Neural progenitor cell (in vitro differentiated cells): ENCODE data around the gene TLR4. TPM values are rescaled to one million over a fixed set of nuclear protein-coding genes. Genes with fewer than 3 reads are reported as not detected.
A peak's percentile ranks its signal among the peaks of the same experiment; 100 is the strongest.

Experiments
- DNase-seq: peaks from one replicate; pipeline ENCODE4 v3.0.0-alpha.2; 2016; ENCODE audit warnings: low spot score
- H2AFZ ChIP-seq: fragments of 200-600 bp; sonication (generic); replicated peaks from 2 replicates; pipeline ENCODE4 v1.6.1; 2016; ENCODE audit warnings: antibody characterized with exemption
- H3F3A ChIP-seq: fragments of 200-600 bp; sonication (generic); 2 replicates; pipeline ENCODE4 v1.6.1; 2016; ENCODE audit warnings: antibody characterized with exemption, low read depth
- H3K27ac ChIP-seq: fragments of 200-600 bp; sonication (generic); 2 replicates; pipeline ENCODE4 v1.5.1; 2016; ENCODE audit warnings: mild to moderate bottlenecking
- H3K27me3 ChIP-seq: fragments of 200-600 bp; sonication (generic); 2 replicates; pipeline ENCODE4 v1.6.1; 2016; ENCODE audit warnings: mild to moderate bottlenecking, moderate library complexity
- H3K36me3 ChIP-seq: fragments of 200-600 bp; sonication (generic); 2 replicates; pipeline ENCODE4 v1.5.1; 2016
- H3K4me1 ChIP-seq: fragments of 200-600 bp; sonication (generic); 2 replicates; pipeline ENCODE4 v1.6.1; 2016; ENCODE audit warnings: mixed run types
- H3K4me2 ChIP-seq: fragments of 200-600 bp; sonication (generic); 2 replicates; pipeline ENCODE4 v1.6.1; 2016
- H3K4me3 ChIP-seq: fragments of 200-600 bp; sonication (generic); 2 replicates; pipeline ENCODE4 v1.5.1; 2016
- H3K79me2 ChIP-seq: fragments of 200-600 bp; sonication (generic); 2 replicates; pipeline ENCODE4 v1.6.1; 2016; ENCODE audit warnings: low read depth
- H3K9ac ChIP-seq: fragments of 200-600 bp; sonication (generic); 2 replicates; pipeline ENCODE4 v1.6.1; 2016
- H3K9me3 ChIP-seq: fragments of 200-600 bp; sonication (generic); 2 replicates; pipeline ENCODE4 v1.5.1; 2016; ENCODE audit warnings: low read depth
- H4K20me1 ChIP-seq: fragments of 200-600 bp; sonication (generic); 2 replicates; pipeline ENCODE4 v1.6.1; 2016; ENCODE audit warnings: low read depth
- H3K27ac Mint-ChIP-seq: 3 replicates; pipeline ENCODE4 v1.8.0; 2021; ENCODE audit warnings: mixed read lengths
- H3K27me3 Mint-ChIP-seq: 2 replicates; pipeline ENCODE4 v1.8.0; 2022; ENCODE audit warnings: low read depth, mild to moderate bottlenecking, inconsistent platforms, moderate library complexity, mixed read lengths; ENCODE audit not compliant: insufficient read depth
- H3K36me3 Mint-ChIP-seq: 3 replicates; pipeline ENCODE4 v1.8.0; 2021; ENCODE audit warnings: mixed read lengths
- H3K4me1 Mint-ChIP-seq: 3 replicates; pipeline ENCODE4 v1.8.0; 2021; ENCODE audit warnings: mixed read lengths
- H3K4me3 Mint-ChIP-seq: 3 replicates; pipeline ENCODE4 v1.8.0; 2021; ENCODE audit warnings: mild to moderate bottlenecking, moderate library complexity, mixed read lengths
- H3K9me3 Mint-ChIP-seq: 3 replicates; pipeline ENCODE4 v1.8.0; 2020; ENCODE audit warnings: mixed read lengths
- EZH2 ChIP-seq: fragments of 200-600 bp; sonication (generic); IDR thresholded peaks from 2 replicates; pipeline ENCODE4 v1.6.1; 2017; ENCODE audit warnings: antibody characterized with exemption, mild to moderate bottlenecking, moderate library complexity
- EZH2phosphoT487 ChIP-seq: fragments of 200-600 bp; sonication (generic); IDR thresholded peaks from 2 replicates; pipeline ENCODE4 v1.6.1; 2017; ENCODE audit warnings: antibody characterized with exemption
- total RNA-seq: library from RNA; depleted of rRNA; stranded (reverse); fragments of >200 nt; gene quantifications from 2 replicates; pipeline ENCODE4 v1.2.3, GENCODE V29; 2015; ENCODE audit warnings: low replicate concordance
- TF ChIP-seq, protein P1 (sequence below): fragments of 200-600 bp; sonication (generic); IDR thresholded peaks from 2 replicates; pipeline ENCODE4 v1.5.1; 2017; ENCODE audit warnings: antibody characterized with exemption, mild to moderate bottlenecking

TLR4 gene
- total RNA-seq, 1 donor from 2014 or later, result 0.24 TPM

DNA sequence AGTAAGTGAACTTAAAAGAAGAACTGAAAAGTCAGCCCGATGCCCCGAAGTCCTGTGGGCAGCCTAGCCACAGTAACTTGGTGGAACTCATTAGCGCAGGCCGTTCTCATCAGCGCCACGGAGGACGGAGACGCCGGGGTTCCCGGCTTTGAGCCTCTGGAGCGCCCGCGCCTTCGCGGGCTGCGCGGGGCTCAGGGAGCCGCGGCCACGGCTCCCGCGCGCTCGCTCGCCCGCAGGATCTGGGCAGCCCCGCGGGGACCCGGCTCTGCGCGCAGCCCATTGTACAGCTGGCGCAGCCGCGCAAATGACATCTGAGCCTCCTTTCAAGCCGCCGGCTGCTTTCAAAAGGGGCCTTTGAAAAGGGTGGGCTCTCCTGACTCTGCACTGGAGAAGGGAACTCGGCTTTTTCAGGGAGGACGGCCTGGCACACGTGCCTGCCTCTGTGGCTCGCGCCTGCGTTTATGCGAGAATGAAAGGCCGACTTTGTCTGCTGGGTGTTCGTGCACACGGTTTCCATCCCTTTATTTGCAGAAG lies 40.7 kb downstream of the TLR4 start:
- Mint-ChIP-seq H3K9me3 (peaks cover 5% of the 10 kb centered on the region), H3K4me1 (peaks cover 15% of the 10 kb centered on the region), H3K36me3 (no peaks in the 10 kb centered on the region), H3K4me3 (no peak overlapping the region), H3K27me3 (peaks cover 3% of the 10 kb centered on the region), H3K27ac (no peak overlapping the region)
- H4K20me1 ChIP-seq, result no peaks in the 10 kb centered on the region
- H3K79me2 ChIP-seq, result no peaks in the 10 kb centered on the region
- no peak overlapping the region for H3K4me3 ChIP-seq
- peak; percentile 67 for DNase-seq
- H3K9me3 ChIP-seq, result no peaks in the 10 kb centered on the region
- H3K27ac ChIP-seq, result no peak overlapping the region
- H3K27me3 ChIP-seq, result no peaks in the 10 kb centered on the region
- no peak overlapping the region for H2AFZ ChIP-seq
- no peaks in the 10 kb centered on the region for H3K36me3 ChIP-seq
- no peaks in the 10 kb centered on the region for H3F3A ChIP-seq
- H3K4me2 ChIP-seq, result no peak overlapping the region
- H3K4me1 ChIP-seq, result no peaks in the 10 kb centered on the region
- no peak overlapping the region for H3K9ac ChIP-seq
- TF ChIP-seq, protein P1, sequence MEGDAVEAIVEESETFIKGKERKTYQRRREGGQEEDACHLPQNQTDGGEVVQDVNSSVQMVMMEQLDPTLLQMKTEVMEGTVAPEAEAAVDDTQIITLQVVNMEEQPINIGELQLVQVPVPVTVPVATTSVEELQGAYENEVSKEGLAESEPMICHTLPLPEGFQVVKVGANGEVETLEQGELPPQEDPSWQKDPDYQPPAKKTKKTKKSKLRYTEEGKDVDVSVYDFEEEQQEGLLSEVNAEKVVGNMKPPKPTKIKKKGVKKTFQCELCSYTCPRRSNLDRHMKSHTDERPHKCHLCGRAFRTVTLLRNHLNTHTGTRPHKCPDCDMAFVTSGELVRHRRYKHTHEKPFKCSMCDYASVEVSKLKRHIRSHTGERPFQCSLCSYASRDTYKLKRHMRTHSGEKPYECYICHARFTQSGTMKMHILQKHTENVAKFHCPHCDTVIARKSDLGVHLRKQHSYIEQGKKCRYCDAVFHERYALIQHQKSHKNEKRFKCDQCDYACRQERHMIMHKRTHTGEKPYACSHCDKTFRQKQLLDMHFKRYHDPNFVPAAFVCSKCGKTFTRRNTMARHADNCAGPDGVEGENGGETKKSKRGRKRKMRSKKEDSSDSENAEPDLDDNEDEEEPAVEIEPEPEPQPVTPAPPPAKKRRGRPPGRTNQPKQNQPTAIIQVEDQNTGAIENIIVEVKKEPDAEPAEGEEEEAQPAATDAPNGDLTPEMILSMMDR, result no peak
- no peak for TF ChIP-seq EZH2
- no peak for TF ChIP-seq EZH2phosphoT487

DNA sequence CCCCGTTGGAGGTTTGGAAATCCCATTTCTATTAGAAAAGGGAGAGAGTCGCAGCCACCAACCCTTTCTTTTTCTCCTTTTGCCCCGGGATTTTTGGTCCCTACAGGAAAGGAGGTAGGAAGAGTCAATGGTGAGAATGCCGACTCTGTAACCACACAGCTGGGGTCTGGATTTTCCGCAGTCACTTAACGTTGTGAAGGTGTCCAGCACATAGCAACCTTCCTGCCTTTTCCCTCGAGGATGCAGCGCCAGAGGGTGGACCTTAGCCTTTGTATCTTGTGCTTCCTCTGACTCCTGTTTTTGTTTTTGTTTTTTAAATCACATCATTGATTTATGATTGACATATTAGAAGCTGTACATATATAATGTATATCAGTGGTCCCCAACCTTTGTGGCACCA lies 41.4 kb downstream of the TLR4 start:
- H3K4me3 Mint-ChIP-seq, result no peak overlapping the region
- H3K79me2 ChIP-seq, result no peaks in the 10 kb centered on the region
- H3K27me3 Mint-ChIP-seq, result peaks cover 3% of the 10 kb centered on the region
- no peaks in the 10 kb centered on the region for H3K9me3 ChIP-seq
- H3K27ac Mint-ChIP-seq, result no peak overlapping the region
- no peaks in the 10 kb centered on the region for H3F3A ChIP-seq
- H2AFZ ChIP-seq, result no peak overlapping the region
- no peaks in the 10 kb centered on the region for H3K27me3 ChIP-seq
- H3K9ac ChIP-seq, result no peak overlapping the region
- no peaks in the 10 kb centered on the region for H3K36me3 Mint-ChIP-seq
- no peaks in the 10 kb centered on the region for H3K36me3 ChIP-seq
- no peak for DNase-seq
- no peak for TF ChIP-seq EZH2
- TF ChIP-seq, protein P1, result no peak
- no peak for TF ChIP-seq EZH2phosphoT487
- no peak overlapping the region for H3K4me3 ChIP-seq
- H3K4me1 ChIP-seq, result no peaks in the 10 kb centered on the region
- no peaks in the 10 kb centered on the region for H4K20me1 ChIP-seq
- H3K4me1 Mint-ChIP-seq, result peaks cover 17% of the 10 kb centered on the region
- H3K4me2 ChIP-seq, result no peak overlapping the region
- H3K9me3 Mint-ChIP-seq, result peaks cover 5% of the 10 kb centered on the region
- no peak overlapping the region for H3K27ac ChIP-seq

DNA sequence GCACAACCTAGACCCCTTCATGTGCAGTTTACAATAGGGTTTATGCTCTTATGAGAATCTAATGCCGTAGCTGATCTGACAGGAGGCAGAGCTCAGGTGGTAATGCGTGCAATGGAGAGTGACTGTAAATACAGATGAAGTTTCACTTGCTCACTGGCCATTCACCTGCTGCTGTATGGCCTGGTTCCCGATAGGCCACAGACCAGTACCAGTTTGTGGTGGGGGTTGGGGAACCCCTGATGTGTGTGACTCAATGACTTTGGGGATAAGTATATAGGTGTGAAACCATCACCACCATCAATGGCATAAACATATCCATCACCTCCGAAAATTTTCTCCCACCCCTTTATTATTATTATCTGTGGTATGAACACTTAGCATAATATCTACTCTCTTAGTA lies 42.1 kb downstream of the TLR4 start:
- Histone ChIP-seq H3K79me2 (no peaks in the 10 kb centered on the region), H3K9ac (no peak overlapping the region), H3K36me3 (no peaks in the 10 kb centered on the region), H4K20me1 (no peaks in the 10 kb centered on the region), H3K27ac (no peak overlapping the region), H3K4me3 (no peak overlapping the region), H3K4me1 (no peaks in the 10 kb centered on the region), H3K27me3 (no peaks in the 10 kb centered on the region), H3K9me3 (no peaks in the 10 kb centered on the region), H3F3A (no peaks in the 10 kb centered on the region), H3K4me2 (no peak overlapping the region), H2AFZ (no peak overlapping the region)
- no peak for DNase-seq
- Mint-ChIP-seq H3K4me3 (no peak overlapping the region), H3K4me1 (peaks cover 15% of the 10 kb centered on the region), H3K9me3 (peaks cover 5% of the 10 kb centered on the region), H3K27me3 (peaks cover 3% of the 10 kb centered on the region), H3K27ac (no peak overlapping the region), H3K36me3 (no peaks in the 10 kb centered on the region)
- TF ChIP-seq EZH2phosphoT487, result no peak
- TF ChIP-seq, protein P1, result no peak
- no peak for TF ChIP-seq EZH2
